A673 (cell line): Measurements from ENCODE around the gene SBK2. TPM values are rescaled to one million over a fixed set of nuclear protein-coding genes. Genes with fewer than 3 reads are reported as not detected.

Experiments used
- BruUV-seq: library from RNA; stranded (reverse); fragments of 400-500 nt; replicated peaks from 2 replicates; lab custom pipeline; 2021; lab: Mats Ljungman, UMichigan
- CTCF ChIA-PET: fragments of 300-600 bp; sonication (Branson Sonifier 250); formaldehyde crosslinking; loops from one replicate; lab custom pipeline; 2022; ENCODE audit warnings: antibody characterized with exemption; lab: Charles Lee
- POLR2A ChIA-PET: fragments of 300-600 bp; sonication (Branson Sonifier 250); formaldehyde crosslinking; loops from one replicate; lab custom pipeline; 2022; ENCODE audit warnings: antibody characterized with exemption; ENCODE audit not compliant: low non-redundant PET; lab: Charles Lee
- DNase-seq: peaks from one replicate; pipeline ENCODE4 v3.0.0-alpha.2; 2015; ENCODE audit warnings: low spot score
- H3K27ac ChIP-seq: fragments of 200-600 bp; sonication (generic); 2 replicates; pipeline ENCODE4 v1.5.1; 2016; ENCODE audit warnings: mixed run types, low read depth, mild to moderate bottlenecking, mixed read lengths, antibody characterized with exemption, low read length; ENCODE audit not compliant: poor library complexity, severe bottlenecking
- H3K27me3 ChIP-seq: fragments of 200-600 bp; sonication (generic); replicated peaks from 2 replicates; pipeline ENCODE4 v1.6.1; 2017; ENCODE audit warnings: mixed run types, low read depth, mild to moderate bottlenecking, mixed read lengths, antibody characterized with exemption, low read length; ENCODE audit not compliant: insufficient read depth, poor library complexity
- H3K36me3 ChIP-seq: fragments of 200-600 bp; sonication (generic); 2 replicates; pipeline ENCODE4 v1.6.1; 2016; ENCODE audit warnings: mixed run types, mild to moderate bottlenecking, mixed read lengths, antibody characterized with exemption, low read length; ENCODE audit not compliant: insufficient read depth, poor library complexity, severe bottlenecking
- H3K4me1 ChIP-seq: fragments of 200-600 bp; sonication (generic); 2 replicates; pipeline ENCODE4 v1.6.1; 2017; ENCODE audit warnings: mixed run types, mild to moderate bottlenecking, mixed read lengths, antibody characterized with exemption, low read length; ENCODE audit not compliant: insufficient read depth, poor library complexity, severe bottlenecking
- H3K4me3 ChIP-seq: fragments of 200-600 bp; sonication (generic); 2 replicates; pipeline ENCODE4 v1.5.1; 2016; ENCODE audit warnings: low read depth, mixed run types, mild to moderate bottlenecking, mixed read lengths, low read length; ENCODE audit not compliant: poor library complexity, severe bottlenecking
- H3K9me3 ChIP-seq: fragments of 200-600 bp; sonication (generic); 2 replicates; pipeline ENCODE4 v1.6.1; 2016; ENCODE audit warnings: mixed run types, low read depth, mild to moderate bottlenecking, mixed read lengths, antibody characterized with exemption, low read length; ENCODE audit not compliant: poor library complexity, severe bottlenecking
- EZH2 ChIP-seq: fragments of 200-600 bp; sonication (generic); IDR thresholded peaks from 2 replicates; pipeline ENCODE4 v1.6.1; 2017; ENCODE audit warnings: borderline replicate concordance, low read depth, mild to moderate bottlenecking, mixed read lengths, antibody characterized with exemption, low read length; ENCODE audit not compliant: poor library complexity, severe bottlenecking
- intact Hi-C: fragments of 100-400 bp; cut with micrococcal nuclease; formaldehyde crosslinking; loops from one replicate; pipeline ENCODE4 v1.10.0; 2022; ENCODE audit not compliant: unreplicated experiment
- total RNA-seq: library from RNA; stranded (reverse); gene quantifications from 2 replicates; pipeline ENCODE4 v1.2.3, GENCODE V29; 2021
- TF ChIP-seq, protein P1 (sequence below): fragments of 300-800, 200-600 bp; sonication (generic); conservative IDR thresholded peaks from 2 replicates; pipeline ENCODE4 v1.5.1; 2017; ENCODE audit warnings: low read depth, mild to moderate bottlenecking, antibody characterized with exemption, low read length, moderate library complexity, mixed read lengths

Gene SBK2
- total RNA-seq, 1 experiment from 2014 or later = not detected

- no peak for DNase-seq
- Histone ChIP-seq H3K27me3 (no peaks in the 10 kb centered on the region), H3K4me3 (no peak overlapping the region), H3K9me3 (no peaks in the 10 kb centered on the region), H3K27ac (no peak overlapping the region), H3K4me1 (peaks cover 31% of the 10 kb centered on the region), H3K36me3 (no peaks in the 10 kb centered on the region)
- no TSS peak for BruUV-seq
- ChIA-PET CTCF (no interaction called here), POLR2A (no interaction called here)
- TF ChIP-seq, protein P1, sequence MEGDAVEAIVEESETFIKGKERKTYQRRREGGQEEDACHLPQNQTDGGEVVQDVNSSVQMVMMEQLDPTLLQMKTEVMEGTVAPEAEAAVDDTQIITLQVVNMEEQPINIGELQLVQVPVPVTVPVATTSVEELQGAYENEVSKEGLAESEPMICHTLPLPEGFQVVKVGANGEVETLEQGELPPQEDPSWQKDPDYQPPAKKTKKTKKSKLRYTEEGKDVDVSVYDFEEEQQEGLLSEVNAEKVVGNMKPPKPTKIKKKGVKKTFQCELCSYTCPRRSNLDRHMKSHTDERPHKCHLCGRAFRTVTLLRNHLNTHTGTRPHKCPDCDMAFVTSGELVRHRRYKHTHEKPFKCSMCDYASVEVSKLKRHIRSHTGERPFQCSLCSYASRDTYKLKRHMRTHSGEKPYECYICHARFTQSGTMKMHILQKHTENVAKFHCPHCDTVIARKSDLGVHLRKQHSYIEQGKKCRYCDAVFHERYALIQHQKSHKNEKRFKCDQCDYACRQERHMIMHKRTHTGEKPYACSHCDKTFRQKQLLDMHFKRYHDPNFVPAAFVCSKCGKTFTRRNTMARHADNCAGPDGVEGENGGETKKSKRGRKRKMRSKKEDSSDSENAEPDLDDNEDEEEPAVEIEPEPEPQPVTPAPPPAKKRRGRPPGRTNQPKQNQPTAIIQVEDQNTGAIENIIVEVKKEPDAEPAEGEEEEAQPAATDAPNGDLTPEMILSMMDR = no peak
- no peak for TF ChIP-seq EZH2
- intact Hi-C loops = no loop called here
Measured at GRCh38 chr19:55482156-55482961, 54.6 kb downstream of the SBK2 start.

GRCh38 chr19:55481794-55482155 is 55.2 kb downstream of the SBK2 start:
- intact Hi-C loops = no loop called here
- CTCF ChIA-PET = no interaction called here
- DNase-seq = no peak
- Histone ChIP-seq H3K27ac (no peak overlapping the region), H3K36me3 (no peaks in the 10 kb centered on the region), H3K4me1 (peaks cover 25% of the 10 kb centered on the region), H3K27me3 (no peaks in the 10 kb centered on the region), H3K9me3 (no peaks in the 10 kb centered on the region), H3K4me3 (no peak overlapping the region)
- BruUV-seq = no TSS peak
- POLR2A ChIA-PET = no interaction called here
- TF ChIP-seq, protein P1 = no peak
- TF ChIP-seq EZH2 = no peak

DNA sequence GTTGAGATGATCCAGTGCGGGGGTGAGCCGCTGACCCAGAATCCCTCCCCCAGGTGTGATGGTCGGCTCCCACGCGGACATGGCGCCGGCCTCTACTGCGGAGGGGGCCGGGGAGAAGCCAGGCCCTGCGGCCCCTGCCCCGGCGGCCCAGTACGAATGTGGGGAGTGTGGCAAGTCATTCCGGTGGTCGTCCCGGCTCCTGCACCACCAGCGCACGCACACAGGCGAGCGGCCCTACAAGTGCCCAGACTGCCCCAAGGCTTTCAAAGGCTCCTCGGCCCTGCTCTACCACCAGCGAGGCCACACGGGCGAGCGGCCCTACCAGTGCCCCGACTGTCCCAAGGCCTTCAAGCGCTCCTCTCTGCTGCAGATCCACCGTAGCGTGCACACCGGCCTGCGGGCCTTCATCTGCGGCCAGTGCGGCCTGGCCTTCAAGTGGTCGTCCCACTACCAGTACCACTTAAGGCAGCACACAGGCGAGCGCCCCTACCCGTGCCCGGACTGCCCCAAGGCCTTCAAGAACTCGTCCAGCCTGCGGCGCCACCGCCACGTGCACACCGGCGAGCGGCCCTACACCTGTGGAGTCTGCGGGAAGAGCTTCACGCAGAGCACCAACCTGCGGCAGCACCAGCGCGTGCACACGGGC is 55.7 kb downstream of the SBK2 start:
- Histone ChIP-seq H3K36me3 (no peaks in the 10 kb centered on the region), H3K9me3 (no peaks in the 10 kb centered on the region), H3K4me1 (peaks cover 21% of the 10 kb centered on the region), H3K27me3 (no peaks in the 10 kb centered on the region), H3K4me3 (no peak overlapping the region), H3K27ac (no peak overlapping the region)
- no peak for DNase-seq
- TF ChIP-seq EZH2 = no peak
- TF ChIP-seq, protein P1 = no peak
- ChIA-PET POLR2A (no interaction called here), CTCF (no interaction called here)
- intact Hi-C loops = no loop called here
- no TSS peak for BruUV-seq
